HG02610 (cell line): ENCODE results near the gene SLC9A9.
"Not testable (repeated sequence)": the region's sequence is repeated elsewhere in the genome, so short reads cannot be mapped to it uniquely, and the experiment has no call there.

Experiments used
- ATAC-seq: cut with Tn5 transposase; IDR thresholded peaks from one replicate; pipeline ENCODE4 v1.9.1; 2021; ENCODE audit warnings: mild to moderate bottlenecking, moderate library complexity; ENCODE audit not compliant: unreplicated experiment

Gene SLC9A9

GRCh38 chr3:143847787-143848631, at the start of gene SLC9A9:
TSS of gene SLC9A9 (minus strand) at chr3:143848468. CDS start at chr3:143848322, 146 bp downstream.
- peak; percentile 90 for ATAC-seq

- no peak for ATAC-seq
These were observed 49.5 kb upstream of the SLC9A9 start for GRCh38 chr3:143897576-143898295.

- ATAC-seq = no peak
These were observed 48.2 kb upstream of the SLC9A9 start for GRCh38 chr3:143896486-143896885.

DNA sequence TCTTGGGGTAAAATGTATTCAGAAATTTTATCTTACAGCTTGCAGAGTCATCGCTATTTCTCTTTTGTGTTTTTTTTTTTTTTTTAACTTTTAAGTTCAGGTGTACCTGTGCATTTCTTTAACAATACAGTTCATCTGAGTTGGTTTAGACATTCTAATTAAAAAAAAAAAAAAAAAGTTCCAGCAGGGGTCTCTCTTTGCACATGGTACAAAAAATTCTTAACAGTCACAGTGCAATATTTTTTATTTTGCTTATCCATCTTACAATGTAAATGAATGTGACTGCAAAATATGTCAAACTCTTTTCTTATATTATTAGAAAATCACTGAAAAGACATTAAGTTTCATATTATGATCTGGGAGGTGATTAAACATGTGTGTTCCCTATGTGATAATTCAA, 47.5 kb upstream of the SLC9A9 start:
- no peak for ATAC-seq

DNA sequence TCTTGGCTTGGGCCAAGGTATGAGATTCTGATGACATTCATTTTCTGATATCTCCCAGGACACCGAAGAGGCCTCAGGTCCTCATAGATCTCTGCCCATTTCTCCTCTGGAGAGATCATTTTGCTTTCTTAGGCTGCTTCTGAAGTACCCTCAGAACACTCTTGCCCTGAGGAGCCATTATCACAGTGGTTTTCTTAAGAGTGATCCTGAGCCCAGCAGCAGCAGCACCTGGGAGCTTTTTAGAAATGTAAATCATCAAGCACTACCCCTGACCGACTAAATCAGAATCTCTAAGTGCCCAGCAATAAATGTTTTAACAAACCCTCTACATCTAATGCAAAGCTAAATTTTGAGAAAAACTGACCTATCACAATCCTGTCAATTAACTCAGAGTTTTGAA, 40.6 kb upstream of the SLC9A9 start:
- no peak for ATAC-seq

GRCh38 chr3:143888166-143888565, 39.9 kb upstream of the SLC9A9 start:
- no peak for ATAC-seq

- ATAC-seq = peak; percentile 92
These were observed 37.6 kb upstream of the SLC9A9 start for GRCh38 chr3:143885780-143886427.

DNA sequence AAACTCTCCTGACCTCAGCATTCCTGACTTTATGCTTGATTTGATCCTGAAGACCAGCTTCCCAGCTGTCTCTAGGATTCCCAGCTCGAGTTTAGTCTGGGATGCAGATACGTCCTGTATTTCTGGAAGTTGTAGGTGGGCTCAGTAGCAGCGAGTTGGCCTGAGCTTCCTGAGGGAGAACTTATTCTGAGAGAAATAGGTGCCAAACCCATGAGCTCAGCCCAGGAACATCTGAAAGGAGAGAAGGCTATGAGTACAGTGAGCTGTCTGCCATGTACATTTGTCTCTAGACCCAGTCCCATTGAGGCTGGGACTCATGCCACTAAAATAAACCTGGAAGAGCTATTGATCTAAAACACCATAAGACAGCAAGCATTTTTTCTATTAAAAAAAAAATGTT, 36.6 kb upstream of the SLC9A9 start:
- no peak for ATAC-seq

DNA sequence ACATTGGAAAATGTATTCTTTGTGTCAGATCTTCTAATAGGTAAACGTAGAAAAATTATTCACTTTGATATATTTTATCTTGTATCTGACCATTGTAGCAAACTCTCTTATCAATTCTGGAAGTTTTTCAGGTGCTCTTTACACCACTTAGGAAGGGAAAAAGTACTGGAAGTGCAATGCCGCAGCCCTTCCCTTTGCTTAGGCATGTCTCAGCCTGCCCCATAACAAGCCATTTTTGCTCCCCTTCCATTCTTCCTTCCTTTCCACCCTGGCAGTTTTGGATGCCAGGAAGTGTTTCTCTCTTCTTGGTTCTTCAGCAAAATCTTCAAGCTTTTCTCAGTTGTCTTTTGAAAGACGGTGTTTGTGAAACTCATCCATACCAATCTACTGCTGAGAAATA, 34.9 kb upstream of the SLC9A9 start:
- ATAC-seq = no peak

GRCh38 chr3:143881095-143881494, 32.8 kb upstream of the SLC9A9 start:
- no peak for ATAC-seq

DNA sequence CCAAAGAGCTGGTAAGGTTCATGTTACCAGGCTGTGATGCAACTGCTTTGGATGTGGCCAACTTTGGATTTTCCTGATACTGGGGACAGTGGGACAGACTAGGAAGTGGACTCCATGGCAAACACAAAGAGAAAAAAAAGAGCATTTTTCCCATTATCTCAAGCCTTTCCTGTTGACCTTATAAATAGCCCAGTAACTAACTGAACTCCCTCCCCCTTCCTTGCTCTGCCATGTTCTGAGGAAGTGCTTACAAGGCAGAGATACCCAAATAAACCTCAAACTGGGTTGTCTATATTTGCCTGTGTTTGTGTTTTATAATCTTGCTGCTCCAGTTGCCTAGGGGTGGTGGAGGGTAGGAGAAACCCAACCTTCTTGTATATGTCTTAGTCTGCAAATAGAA, 27.3 kb upstream of the SLC9A9 start:
- no peak for ATAC-seq

DNA sequence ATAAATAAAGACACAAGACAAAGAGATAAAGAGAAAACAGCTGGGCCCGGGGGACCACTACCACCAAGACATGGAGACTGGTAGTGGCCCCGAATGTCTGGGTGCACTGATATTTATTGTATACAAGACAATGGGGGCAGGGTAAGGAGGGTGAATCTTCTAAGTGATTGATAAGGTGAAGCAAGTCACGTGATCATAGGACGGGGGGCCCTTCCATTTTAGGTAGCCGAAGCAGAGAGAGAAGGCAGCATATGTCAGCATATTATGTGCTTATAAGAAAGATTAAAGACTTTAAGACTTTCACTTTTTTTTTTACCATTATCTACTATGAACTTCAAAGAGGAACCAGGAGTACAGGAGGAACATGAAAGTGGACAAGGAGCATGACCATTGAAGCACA, 25.3 kb upstream of the SLC9A9 start:
- not testable (repeated sequence) for ATAC-seq

GRCh38 chr3:143865302-143865701, 17.0 kb upstream of the SLC9A9 start:
- no peak for ATAC-seq

GRCh38 chr3:143859465-143860203, 11.4 kb upstream of the SLC9A9 start:
- no peak for ATAC-seq

- no peak for ATAC-seq
These were observed 8.1 kb upstream of the SLC9A9 start for GRCh38 chr3:143856252-143856970.

DNA sequence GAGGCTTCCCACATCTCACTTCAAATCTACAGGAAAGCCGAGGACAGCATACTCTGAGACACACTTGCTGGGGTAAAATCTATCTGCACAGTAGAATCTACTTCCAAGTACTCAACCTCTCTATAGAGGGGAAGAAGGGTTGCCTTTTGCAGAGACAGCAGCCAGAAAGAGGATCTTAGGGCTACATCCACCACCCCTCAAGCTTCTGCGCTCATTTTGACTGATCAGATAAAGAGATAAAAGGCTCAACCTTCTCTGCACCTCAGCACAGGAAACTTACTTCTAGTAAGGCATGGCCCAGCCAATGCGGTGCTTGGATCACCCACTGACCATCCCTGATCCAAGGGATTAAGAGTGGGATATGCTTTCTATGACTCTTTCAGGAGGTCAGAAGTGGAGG, 6.9 kb upstream of the SLC9A9 start:
- no peak for ATAC-seq

DNA sequence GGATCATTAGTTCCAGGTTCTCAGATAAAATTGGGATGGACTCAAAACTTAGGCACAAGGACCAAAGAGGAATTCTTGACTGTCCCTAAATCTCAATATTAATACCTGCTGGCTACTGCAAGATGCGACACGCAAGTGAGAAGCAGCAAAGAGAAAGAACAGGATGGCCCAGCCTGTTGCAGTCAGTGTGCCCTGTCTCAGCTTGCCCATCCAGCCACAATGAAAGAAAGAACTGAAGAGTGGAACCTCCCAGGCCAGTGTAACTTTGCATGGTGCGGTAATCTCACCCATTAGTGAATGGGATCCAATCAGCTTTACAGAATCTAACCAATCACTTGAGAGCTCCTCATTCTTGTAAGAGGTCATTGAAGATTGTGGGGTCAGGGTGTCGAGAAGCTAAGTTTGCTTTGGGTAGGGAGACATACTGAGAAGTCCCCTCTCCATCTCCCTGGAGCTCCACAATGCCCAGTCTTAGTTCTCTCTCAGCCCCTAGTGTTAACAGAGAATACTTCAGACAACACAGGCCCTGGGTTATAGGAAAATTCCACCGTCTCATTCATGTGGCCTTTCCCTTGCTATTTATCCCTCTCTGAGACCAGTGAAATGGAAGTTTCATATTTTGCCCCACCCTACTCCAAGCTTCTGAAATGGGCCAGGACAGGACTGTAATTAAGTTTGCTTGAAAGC, 3.2 kb upstream of the SLC9A9 start:
- ATAC-seq = no peak

DNA sequence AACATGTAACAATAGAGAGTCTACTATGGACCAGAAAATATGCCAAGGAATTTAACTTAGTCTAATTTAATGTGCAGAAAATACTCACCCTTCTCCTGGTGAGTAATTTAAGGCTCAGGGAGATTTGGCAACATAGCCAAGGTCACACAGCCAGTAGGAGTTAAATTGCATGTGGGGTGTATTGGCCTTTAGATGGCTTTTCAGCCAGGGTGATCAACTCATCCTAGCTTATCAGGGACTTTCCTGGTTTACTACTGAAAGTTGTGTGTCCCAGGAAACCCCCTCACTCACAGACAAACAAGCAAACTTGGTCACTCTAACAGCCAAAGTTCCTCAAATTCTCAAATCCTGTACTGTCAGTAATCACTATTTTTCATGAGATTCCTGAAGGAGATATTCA, 2.6 kb upstream of the SLC9A9 start:
- peak; percentile 47 for ATAC-seq

DNA sequence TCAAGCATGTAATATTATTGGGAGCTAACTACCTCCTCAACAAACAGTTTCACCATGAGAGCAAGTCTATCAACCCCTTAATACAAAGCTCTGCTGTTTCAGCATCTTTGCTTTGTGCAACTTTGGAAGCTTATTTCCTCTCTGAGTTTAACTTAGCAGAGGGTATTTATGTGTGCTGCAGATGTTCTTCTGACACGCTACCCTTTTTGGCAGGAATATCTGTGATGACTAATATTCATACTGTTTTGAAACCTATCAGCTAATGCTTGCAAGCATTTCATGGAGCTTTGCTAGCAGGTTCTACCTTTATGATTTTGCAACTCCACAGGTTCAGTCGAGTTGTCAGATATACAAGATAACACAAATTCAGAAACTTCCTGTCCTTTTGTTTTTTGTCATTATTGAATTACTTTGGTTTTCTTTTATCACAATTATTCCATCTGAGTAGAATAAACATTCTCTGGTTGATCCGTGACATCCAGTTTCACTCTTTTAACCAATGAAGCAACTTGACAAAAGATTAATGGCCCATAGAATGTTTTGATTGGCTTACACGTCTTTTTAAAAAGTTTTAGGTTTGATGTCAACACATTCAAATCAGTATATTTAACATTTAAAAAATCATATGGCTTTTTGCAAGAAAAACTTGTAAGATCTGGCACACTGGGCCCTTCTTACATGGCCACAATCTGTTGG, 1.7 kb upstream of the SLC9A9 start:
- ATAC-seq = peak; percentile 38
